Measurements from ENCODE around the gene PPIL4. TPM values are rescaled to one million over a fixed set of nuclear protein-coding genes. Genes with fewer than 3 reads are reported as not detected.
A peak's percentile ranks its signal among the peaks of the same experiment; 100 is the strongest.

Gene PPIL4
- total and polyA plus RNA-seq, 8 donors, result 6.5 to 14.2 (median 8.8) TPM

DNA sequence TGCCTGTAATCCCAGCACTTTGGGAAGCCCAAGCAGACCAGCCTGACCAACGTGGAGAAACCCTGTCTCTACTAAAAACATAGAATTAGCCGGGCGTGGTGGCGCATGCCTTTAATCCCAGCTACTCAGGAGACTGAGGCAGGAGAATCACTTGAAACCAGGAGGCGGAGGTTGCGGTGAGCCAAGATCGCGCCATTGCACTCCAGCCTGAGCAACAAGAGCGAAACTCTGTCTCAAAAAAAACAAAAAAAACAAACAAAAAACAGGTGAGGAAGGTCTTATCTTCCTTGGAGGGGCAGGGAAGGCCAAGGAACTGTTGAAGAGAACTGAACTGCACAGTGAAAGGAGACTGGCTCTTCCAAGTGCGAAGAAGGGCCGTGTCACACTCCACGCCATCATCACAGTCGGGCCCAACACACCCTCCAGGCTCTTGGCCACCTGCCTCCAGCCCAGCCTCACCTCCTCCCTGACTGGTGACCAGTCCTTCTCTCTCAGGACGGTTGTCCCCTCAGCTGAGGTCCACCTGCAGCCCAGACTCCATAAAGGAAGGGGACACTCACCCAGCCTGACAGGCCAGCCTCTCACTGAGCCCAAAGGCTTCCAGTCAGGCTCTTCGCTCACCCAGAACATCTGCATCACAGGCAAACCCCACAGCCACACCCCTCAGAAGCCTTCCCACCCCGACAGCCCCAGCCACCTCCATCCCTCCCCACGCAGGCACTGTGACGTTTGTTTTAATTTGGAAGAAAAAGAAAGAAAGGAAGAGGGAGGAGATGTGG, 65.2 kb downstream of the PPIL4 start:
- TF ChIP-seq CTCF (IDR thresholded peaks at IDR 0.05), result no peak
- intact Hi-C loops (cut with DNase I), result no loop called here
- Histone ChIP-seq H3K27me3 (no peaks in the 10 kb centered on the region), H3K9me3 (no peaks in the 10 kb centered on the region), H3K4me1 (no peaks in the 10 kb centered on the region), H3K27ac (peak overlapping the region in 1 of 4 donors; percentile 69), H3K4me3 (no peak overlapping the region), H3K36me3 (no peaks in the 10 kb centered on the region)
- no peak for FAIRE-seq
- no peak for ATAC-seq
- 87 to 89% methylated on average over 18 of the region's 18 CpGs for WGBS, 2 donors
- DNase-seq, result no peak

DNA sequence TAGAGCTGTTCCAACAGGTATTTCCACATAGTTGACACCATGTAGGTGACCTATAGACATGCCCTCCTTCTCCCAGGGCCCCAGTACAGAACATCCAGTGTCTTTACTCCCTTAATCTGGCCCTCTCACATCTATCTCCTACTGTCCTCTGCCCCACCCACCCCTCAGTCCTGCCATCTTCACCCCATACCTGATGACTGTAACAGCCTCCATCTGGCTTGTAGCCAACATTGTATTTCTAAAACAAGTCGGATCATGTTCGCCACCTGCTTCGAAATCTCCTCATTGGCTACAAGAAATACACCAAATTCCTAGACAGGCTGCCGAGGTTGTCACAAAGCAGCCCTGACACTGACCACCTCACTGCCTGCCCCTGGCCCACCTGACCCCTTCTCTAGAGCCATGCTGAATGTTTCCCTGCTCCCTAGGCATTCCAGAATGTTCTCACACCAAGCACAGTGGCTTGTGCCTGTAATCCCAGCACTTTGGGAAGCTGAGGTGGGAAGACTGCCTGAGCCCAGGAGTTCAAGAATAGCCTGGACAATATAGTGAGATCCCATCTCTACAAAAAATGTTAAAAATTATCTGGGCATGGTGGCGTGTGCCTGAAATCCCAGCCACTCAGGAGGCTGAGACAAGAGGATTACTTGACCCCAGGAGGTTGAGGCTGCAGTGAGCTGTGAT, 67.1 kb downstream of the PPIL4 start:
- 82 to 84% methylated on average over 5 of the region's 5 CpGs for WGBS, 2 donors
- TF ChIP-seq CTCF (IDR thresholded peaks at IDR 0.05), result no peak
- H3K4me1 ChIP-seq, result no peaks in the 10 kb centered on the region
- no peaks in the 10 kb centered on the region for H3K36me3 ChIP-seq
- no peak overlapping the region for H3K4me3 ChIP-seq
- no peaks in the 10 kb centered on the region for H3K9me3 ChIP-seq
- H3K27me3 ChIP-seq, result no peaks in the 10 kb centered on the region
- H3K27ac ChIP-seq, result no peak overlapping the region
- no peak for FAIRE-seq
- ATAC-seq, result no peak
- DNase-seq, result no peak
- intact Hi-C loops (cut with DNase I), result no loop called here

- no peak for TF ChIP-seq CTCF (IDR thresholded peaks at IDR 0.05)
- intact Hi-C loops (cut with DNase I), result no loop called here
- ATAC-seq, result no peak
- Histone ChIP-seq H3K27ac (no peak overlapping the region), H3K36me3 (no peaks in the 10 kb centered on the region), H3K9me3 (no peaks in the 10 kb centered on the region), H3K27me3 (no peaks in the 10 kb centered on the region), H3K4me1 (no peaks in the 10 kb centered on the region), H3K4me3 (no peak overlapping the region)
- no peak for FAIRE-seq
- WGBS, 2 donors, result 89% methylated on average over 5 of the region's 5 CpGs
- DNase-seq, result no peak
Measured at GRCh38 chr6:149477544-149477943, 68.3 kb downstream of the PPIL4 start.

DNA sequence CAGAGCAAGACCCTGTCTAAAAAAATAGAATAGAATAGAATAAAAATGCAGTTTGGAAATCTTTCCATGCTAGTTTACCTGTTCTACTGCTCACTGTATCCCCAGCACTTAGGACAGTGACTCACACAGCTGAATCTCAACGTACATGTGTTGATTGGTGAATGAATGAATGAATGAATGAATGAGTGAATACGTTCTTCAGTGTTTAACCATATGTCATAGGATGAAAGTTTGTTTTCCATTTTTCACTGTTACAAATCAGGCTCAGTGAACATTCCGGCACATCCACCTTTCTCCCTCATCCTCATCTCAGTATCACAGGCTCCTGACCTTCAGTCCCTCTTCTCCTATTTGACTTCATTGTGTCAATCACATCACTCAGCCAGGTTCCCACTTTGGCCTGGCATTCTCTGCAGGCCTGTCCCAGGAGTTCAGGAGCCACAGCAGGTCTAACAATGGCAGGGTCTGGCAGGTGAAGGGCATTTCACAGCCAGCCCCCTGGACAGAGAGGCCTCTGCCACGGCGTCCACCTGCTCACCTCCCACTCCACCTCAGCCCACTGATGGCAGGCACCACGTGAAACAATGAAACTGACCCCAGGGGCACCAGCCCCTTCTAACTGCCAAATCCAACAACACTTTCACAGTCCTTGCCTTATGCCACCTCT, 68.9 kb downstream of the PPIL4 start:
- ATAC-seq (no peak), DNase-seq (no peak), FAIRE-seq (no peak)
- 68 to 78% methylated on average over 6 of the region's 6 CpGs for WGBS, 2 donors
- intact Hi-C loops (cut with DNase I), result no loop called here
- Histone ChIP-seq H3K9me3 (no peaks in the 10 kb centered on the region), H3K27me3 (no peaks in the 10 kb centered on the region), H3K4me3 (no peak overlapping the region), H3K36me3 (no peaks in the 10 kb centered on the region), H3K27ac (no peak overlapping the region), H3K4me1 (no peaks in the 10 kb centered on the region)
- TF ChIP-seq CTCF (IDR thresholded peaks at IDR 0.05), result no peak
